HG03175 (cell line): ENCODE measurements around the gene ZNF215.
"Not testable (repeated sequence)": the region's sequence is repeated elsewhere in the genome, so short reads cannot be mapped to it uniquely, and the experiment has no call there.

Source experiments
- ATAC-seq: cut with Tn5 transposase; IDR thresholded peaks from one replicate; pipeline ENCODE4 v1.9.1; 2021; ENCODE audit warnings: mild to moderate bottlenecking, moderate library complexity; ENCODE audit not compliant: unreplicated experiment

The ZNF215 gene

DNA sequence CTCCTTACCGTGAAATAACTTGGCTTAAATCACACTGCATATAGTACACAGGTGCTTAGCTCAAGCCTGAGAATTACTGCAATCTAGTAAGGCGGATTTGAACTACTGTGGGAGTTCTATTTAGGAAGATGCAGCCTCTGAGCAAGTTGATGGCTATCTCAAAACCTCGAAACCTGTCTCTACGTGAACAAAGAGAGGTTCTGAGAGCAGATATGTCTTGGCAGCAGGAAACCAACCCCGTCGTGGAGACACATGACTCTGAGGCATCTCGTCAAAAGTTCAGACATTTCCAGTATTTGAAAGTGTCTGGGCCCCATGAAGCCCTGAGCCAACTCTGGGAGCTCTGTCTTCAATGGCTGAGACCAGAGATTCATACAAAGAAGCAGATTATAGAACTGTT, 5.9 kb downstream of the ZNF215 start:
- no peak for ATAC-seq

- no peak for ATAC-seq
Observed at GRCh38 chr11:6941970-6942369, 15.7 kb downstream of the ZNF215 start.

GRCh38 chr11:6943131-6943530, 16.9 kb downstream of the ZNF215 start:
- ATAC-seq, result no peak

- ATAC-seq, result not testable (repeated sequence)
Observed at GRCh38 chr11:6954248-6954647, 28.0 kb downstream of the ZNF215 start.

GRCh38 chr11:6962141-6962540, 35.9 kb downstream of the ZNF215 start:
- no peak for ATAC-seq

GRCh38 chr11:6962673-6963072, 36.4 kb downstream of the ZNF215 start:
- ATAC-seq, result no peak

DNA sequence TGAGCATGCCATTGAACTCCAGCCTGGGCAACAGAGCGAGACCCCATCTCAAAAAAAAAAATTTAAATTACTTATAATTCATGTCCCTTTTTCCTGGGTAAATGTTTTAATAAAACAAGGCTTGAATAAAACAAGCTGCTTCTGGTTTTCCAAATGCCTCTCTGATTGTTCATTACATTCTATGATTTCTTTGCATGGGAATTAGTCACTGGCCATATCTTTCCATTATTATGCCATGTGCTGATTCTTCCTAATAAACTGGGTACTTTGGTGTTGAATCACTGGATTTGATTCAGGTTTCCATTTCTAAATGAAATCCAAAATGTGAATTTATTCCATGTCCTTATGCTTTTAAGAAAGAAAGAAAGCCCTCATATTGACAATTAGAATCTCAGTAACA, 42.6 kb downstream of the ZNF215 start:
- ATAC-seq, result no peak

- ATAC-seq, result not testable (repeated sequence)
Observed at GRCh38 chr11:6969854-6970253, 43.6 kb downstream of the ZNF215 start.

GRCh38 chr11:6979365-6979764, 53.1 kb downstream of the ZNF215 start:
- no peak for ATAC-seq

GRCh38 chr11:6986487-6986886, 60.3 kb downstream of the ZNF215 start:
- no peak for ATAC-seq

DNA sequence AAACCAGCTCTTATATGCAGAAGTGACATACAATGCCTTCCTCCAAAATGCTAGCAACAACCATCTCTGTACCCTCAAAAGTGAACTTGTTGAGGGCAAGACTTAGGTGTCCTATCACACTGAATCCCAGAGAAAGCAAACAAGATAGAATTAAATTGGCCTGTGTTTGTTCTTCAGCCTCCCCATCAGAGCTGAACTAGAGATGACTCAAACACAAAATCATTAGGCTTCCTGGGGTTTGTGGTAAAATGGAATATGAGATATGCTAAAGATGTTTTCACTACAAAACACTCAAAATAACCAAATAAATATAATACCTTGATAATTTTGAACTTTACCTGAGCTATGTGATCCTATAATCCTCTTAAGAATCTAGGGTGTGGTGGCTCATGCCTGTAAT, 62.3 kb downstream of the ZNF215 start:
- ATAC-seq, result no peak

DNA sequence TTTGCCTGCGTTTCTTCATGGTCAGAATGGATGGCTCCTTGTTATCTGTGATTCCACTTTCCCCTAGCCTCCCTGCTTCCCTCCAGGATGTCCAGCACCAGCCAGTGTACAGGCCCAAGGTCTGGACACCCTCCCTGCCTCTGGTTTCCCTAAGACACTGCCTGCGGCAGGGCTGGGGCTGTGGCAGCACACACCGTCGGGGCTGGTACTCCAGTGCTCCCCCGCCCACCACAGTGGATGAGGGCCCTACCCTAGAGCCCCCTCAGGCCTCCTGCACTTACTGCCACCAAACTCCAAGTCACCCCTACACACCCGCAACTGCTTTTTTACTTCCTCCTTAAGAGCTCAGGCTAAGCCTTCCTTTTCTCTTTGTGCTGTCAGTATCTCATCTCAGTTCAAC, 65.0 kb downstream of the ZNF215 start:
- no peak for ATAC-seq

GRCh38 chr11:6992026-6992425, 65.8 kb downstream of the ZNF215 start:
- no peak for ATAC-seq

DNA sequence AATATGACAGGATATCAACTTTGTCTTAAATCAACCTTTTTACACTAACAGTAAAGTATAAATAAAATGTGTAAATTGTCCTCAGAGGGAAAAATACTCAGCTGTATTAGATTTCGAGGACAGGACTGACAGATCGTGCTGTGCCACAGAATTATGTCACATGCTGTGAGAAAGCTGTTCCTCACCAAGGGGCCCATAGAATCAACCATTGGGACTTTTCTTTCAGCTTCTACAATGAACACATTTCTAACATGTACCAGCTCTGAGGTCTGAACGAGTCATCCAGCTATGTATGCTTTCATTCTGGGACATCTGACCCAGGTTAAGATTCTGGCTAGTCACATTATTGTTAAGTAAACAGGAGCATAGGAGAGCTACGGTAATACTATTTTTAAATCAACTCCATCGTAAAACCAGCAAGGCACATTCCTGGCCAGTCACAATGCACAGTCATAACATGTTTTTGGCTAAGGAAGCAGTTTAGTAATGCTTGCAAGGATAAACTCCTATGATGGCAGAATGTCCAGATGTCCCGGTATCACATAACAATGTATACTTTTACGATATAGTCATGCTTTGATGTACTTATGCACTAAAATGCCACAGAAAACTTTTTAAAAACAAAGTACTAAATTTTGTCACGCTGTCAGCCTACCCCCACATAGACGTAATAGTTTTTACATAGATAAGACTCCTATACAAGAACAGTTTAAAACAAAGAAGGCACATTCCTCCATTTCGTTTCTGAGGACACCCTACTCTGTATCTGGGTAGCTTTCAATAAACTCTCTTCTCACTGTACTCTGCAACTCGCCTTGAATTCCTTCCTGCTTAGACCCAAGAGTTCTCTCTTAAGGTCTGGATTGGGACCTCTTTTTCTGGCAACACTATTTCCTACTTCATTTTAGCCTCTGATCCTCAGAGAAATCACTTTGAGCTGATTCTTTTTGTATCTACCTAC, 66.5 kb downstream of the ZNF215 start:
- no peak for ATAC-seq

GRCh38 chr11:6995703-6996102, 69.5 kb downstream of the ZNF215 start:
- no peak for ATAC-seq

- ATAC-seq, result no peak
Observed at GRCh38 chr11:7004482-7004881, 78.3 kb downstream of the ZNF215 start.
